Measurements from ENCODE around the gene PRXL2B. TPM values are rescaled to one million over a fixed set of nuclear protein-coding genes. Genes with fewer than 3 reads are reported as not detected.

PRXL2B gene
- total RNA-seq, 2 experiments from 2014 or later = 5.2 to 10.4 TPM

DNA sequence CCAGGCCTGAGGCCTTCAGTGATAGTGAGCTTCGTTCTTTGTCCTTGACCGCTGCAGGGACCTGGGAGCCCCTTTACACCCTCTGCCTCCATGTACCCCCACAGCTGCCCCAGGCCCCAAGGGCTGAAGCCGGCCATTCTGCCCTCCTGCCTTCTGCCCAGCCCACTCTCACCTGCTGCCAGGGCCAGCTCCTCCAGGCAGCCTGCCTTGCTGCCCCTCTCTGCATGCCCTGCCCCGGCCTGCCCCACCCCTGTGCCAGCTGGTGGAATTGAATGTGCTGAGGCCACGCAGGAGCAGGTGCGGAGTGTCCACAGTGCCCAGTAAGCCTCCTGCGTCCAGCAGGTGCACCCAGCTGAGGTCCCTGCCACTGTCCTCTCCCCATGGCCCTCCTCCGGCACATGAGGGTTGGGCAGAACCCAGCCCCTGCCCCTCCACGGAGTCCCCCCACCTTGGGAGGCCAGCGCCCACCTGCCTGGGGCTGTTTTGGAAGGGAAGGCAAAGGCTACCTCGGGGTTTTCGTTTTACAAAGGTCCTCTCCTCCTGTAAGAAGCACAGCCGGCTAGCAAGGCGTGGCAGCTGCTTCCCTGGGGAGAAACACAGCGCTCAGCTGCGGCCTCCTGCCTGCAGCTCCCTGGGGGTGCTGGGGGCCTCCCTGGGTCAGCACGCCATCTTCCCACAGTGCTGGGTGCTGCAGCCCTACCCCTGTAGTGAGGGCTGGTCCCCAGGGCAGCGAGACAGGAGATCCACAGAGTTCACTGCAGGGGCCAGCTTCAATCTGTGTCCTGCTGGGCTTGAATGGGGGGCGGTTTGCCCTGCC lies 25.3 kb downstream of the PRXL2B start:
- Histone ChIP-seq H3K9me3 (ENCODE audit: low read length) (no peaks in the 10 kb centered on the region), H3K9me2 (ENCODE audit: insufficient read depth, low read length) (no peaks in the 10 kb centered on the region), H3K4me3 (ENCODE audit: low read depth, low read length, poor library complexity, severe bottlenecking) (no peak overlapping the region), H3K36me3 (ENCODE audit: insufficient read depth, low read length) (no peaks in the 10 kb centered on the region), H3K4me1 (ENCODE audit: insufficient read depth, low read length, poor library complexity, severe bottlenecking) (no peaks in the 10 kb centered on the region), H3K4me2 (ENCODE audit: low read length) (no peak overlapping the region), H3K27ac (ENCODE audit: low read depth, low read length, poor library complexity, severe bottlenecking) (no peak overlapping the region), H2AFZ (ENCODE audit: low read length) (no peak overlapping the region), H4K20me1 (ENCODE audit: insufficient read depth, low read length) (no peaks in the 10 kb centered on the region), H3K79me2 (ENCODE audit: insufficient read depth, low read depth, low read length) (no peaks in the 10 kb centered on the region)
- CTCF ChIA-PET (ENCODE audit: unreplicated experiment) = no interaction called here
- TF ChIP-seq, protein P1, sequence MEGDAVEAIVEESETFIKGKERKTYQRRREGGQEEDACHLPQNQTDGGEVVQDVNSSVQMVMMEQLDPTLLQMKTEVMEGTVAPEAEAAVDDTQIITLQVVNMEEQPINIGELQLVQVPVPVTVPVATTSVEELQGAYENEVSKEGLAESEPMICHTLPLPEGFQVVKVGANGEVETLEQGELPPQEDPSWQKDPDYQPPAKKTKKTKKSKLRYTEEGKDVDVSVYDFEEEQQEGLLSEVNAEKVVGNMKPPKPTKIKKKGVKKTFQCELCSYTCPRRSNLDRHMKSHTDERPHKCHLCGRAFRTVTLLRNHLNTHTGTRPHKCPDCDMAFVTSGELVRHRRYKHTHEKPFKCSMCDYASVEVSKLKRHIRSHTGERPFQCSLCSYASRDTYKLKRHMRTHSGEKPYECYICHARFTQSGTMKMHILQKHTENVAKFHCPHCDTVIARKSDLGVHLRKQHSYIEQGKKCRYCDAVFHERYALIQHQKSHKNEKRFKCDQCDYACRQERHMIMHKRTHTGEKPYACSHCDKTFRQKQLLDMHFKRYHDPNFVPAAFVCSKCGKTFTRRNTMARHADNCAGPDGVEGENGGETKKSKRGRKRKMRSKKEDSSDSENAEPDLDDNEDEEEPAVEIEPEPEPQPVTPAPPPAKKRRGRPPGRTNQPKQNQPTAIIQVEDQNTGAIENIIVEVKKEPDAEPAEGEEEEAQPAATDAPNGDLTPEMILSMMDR (conservative IDR thresholded peaks at IDR 0.05; ENCODE audit: low read length) = no peak
- no peak for TF ChIP-seq EZH2phosphoT487 (IDR thresholded peaks at IDR 0.05; ENCODE audit: borderline replicate concordance, low read depth, low read length)
- POLR2A ChIA-PET = no interaction called here
- intact Hi-C loops (cut with micrococcal nuclease; ENCODE audit: unreplicated experiment) = no loop called here
- BruUV-seq (replicated peaks) = no TSS peak
- DNase-seq (ENCODE audit: low spot score) = no peak

DNA sequence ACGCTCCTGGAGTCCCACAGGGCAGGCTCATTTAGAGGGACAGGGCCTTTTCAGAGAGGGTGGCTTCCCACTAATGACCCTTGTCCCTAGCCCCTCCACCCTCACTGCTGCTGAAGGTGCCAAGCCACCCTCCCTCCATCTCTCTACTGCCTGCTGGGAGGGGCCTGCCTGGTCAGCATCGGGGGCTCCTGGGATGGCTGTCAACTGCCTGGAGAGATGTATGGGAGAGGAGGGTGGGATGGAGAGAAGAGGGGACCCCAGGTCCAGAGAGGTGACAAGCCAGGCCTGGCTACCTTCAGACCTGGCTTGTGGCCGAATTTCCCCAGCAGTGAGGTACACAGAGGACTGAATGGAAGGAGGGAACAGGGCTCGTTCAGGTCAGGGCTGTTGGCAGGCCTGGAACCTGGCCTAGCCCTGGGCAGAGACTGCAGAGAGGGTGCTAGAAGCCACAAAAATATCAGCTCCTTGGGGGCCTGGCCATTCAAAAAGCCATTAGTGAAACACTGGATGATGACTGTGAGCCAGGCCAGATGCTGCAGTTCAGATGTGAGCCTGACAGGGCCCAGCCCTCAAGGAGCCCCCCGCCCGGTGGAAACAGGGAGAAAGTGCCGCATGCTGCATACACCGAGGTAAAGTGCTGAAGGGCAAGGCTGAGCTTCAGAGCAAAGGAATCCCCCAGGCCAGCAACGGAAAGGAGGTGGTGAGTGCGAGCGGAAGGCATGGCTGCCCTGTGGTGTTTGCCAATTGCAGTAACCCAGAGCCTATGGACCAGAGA lies 26.2 kb downstream of the PRXL2B start:
- Histone ChIP-seq H3K9me3 (ENCODE audit: low read length) (no peaks in the 10 kb centered on the region), H3K4me1 (ENCODE audit: insufficient read depth, low read length, poor library complexity, severe bottlenecking) (no peaks in the 10 kb centered on the region), H3K4me3 (ENCODE audit: low read depth, low read length, poor library complexity, severe bottlenecking) (no peak overlapping the region), H3K4me2 (ENCODE audit: low read length) (no peak overlapping the region), H2AFZ (ENCODE audit: low read length) (no peak overlapping the region), H3K9me2 (ENCODE audit: insufficient read depth, low read length) (no peaks in the 10 kb centered on the region), H4K20me1 (ENCODE audit: insufficient read depth, low read length) (no peaks in the 10 kb centered on the region), H3K27ac (ENCODE audit: low read depth, low read length, poor library complexity, severe bottlenecking) (no peak overlapping the region), H3K36me3 (ENCODE audit: insufficient read depth, low read length) (no peaks in the 10 kb centered on the region), H3K79me2 (ENCODE audit: insufficient read depth, low read depth, low read length) (no peaks in the 10 kb centered on the region)
- TF ChIP-seq EZH2phosphoT487 (IDR thresholded peaks at IDR 0.05; ENCODE audit: borderline replicate concordance, low read depth, low read length) = no peak
- TF ChIP-seq, protein P1 (conservative IDR thresholded peaks at IDR 0.05; ENCODE audit: low read length) = no peak
- no TSS peak for BruUV-seq (replicated peaks)
- ChIA-PET POLR2A (no interaction called here), CTCF (ENCODE audit: unreplicated experiment) (no interaction called here)
- no peak for DNase-seq (ENCODE audit: low spot score)
- intact Hi-C loops (cut with micrococcal nuclease; ENCODE audit: unreplicated experiment) = no loop called here

DNA sequence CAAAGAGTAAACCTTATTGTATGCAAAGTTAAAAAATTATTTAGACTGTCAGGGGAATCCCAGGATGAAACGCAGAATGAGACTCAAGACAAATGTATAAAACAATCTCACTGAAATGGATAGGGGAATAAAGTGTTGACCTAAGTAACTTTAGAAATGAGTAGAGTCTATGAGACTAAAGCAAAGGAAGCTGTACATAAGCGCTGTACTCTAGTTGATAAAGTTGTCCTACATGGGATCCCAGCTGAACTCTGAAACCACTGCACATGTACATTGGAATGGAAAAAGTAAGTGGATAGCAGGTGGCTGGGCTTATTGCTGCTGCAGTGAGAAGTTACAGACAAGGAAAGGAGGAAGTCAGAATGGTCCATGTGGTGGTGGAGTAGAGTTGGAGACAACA lies 27.6 kb downstream of the PRXL2B start:
- Histone ChIP-seq H3K36me3 (ENCODE audit: insufficient read depth, low read length) (no peaks in the 10 kb centered on the region), H4K20me1 (ENCODE audit: insufficient read depth, low read length) (no peaks in the 10 kb centered on the region), H3K27ac (ENCODE audit: low read depth, low read length, poor library complexity, severe bottlenecking) (no peak overlapping the region), H3K4me3 (ENCODE audit: low read depth, low read length, poor library complexity, severe bottlenecking) (no peak overlapping the region), H3K4me1 (ENCODE audit: insufficient read depth, low read length, poor library complexity, severe bottlenecking) (no peaks in the 10 kb centered on the region), H3K9me2 (ENCODE audit: insufficient read depth, low read length) (no peaks in the 10 kb centered on the region), H3K4me2 (ENCODE audit: low read length) (no peak overlapping the region), H3K9me3 (ENCODE audit: low read length) (no peaks in the 10 kb centered on the region), H2AFZ (ENCODE audit: low read length) (no peak overlapping the region), H3K79me2 (ENCODE audit: insufficient read depth, low read depth, low read length) (no peaks in the 10 kb centered on the region)
- DNase-seq (ENCODE audit: low spot score) = no peak
- intact Hi-C loops (cut with micrococcal nuclease; ENCODE audit: unreplicated experiment) = no loop called here
- POLR2A ChIA-PET = interaction anchor here (1.1 kb wide), 2 partner anchors 9 to 29 kb away, joined by 4 to 5 read pairs; no protein-coding TSS in a partner anchor
- TF ChIP-seq, protein P1 (conservative IDR thresholded peaks at IDR 0.05; ENCODE audit: low read length) = no peak
- no peak for TF ChIP-seq EZH2phosphoT487 (IDR thresholded peaks at IDR 0.05; ENCODE audit: borderline replicate concordance, low read depth, low read length)
- CTCF ChIA-PET (ENCODE audit: unreplicated experiment) = no interaction called here
- BruUV-seq (replicated peaks) = no TSS peak

All from OCI-LY7 (cell line).